HG03521 (cell line): ENCODE results near the gene FAAP20.

ENCODE experiments used
- ATAC-seq: cut with Tn5 transposase; IDR thresholded peaks from one replicate; pipeline ENCODE4 v1.9.1; 2021; ENCODE audit warnings: mild to moderate bottlenecking, moderate library complexity; ENCODE audit not compliant: unreplicated experiment

The FAAP20 gene

GRCh38 chr1:2180297-2181245 is 14.0 kb downstream of the FAAP20 start:
- ATAC-seq: no peak

DNA sequence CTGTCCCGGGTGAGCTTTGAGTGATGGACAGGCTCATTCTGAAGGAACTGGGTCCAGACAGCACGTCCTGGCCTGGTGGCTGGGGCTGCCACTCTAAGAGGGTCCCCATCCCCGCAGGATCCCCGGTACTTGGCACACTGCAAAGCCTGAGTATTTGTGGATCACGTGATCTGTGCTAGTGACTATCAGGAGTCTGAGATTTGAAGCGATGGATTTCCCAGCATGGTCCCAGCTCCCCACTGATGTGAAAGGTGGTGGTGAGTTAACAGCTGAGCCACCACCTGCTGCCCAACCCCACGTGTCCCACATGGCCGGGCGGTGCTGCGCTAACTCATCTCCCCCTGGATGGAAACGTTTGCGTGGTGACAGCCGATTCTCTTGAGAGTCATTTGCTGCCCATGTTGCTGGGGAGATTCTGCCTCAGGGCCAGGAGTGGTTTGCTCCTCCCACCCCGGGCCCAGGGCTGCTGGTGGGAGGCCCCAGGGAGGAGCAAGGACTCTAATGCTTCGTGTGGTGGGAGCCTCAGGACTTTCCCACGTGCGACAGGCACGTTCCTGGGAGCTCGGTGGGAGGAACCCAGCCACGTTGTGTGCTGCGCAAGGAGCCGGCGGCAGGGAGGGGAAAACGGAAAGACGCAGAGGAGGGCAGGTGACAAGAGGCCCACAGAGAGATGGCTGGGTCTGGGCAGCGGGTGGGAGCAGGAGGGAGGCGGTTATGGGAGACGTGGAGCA is 15.1 kb downstream of the FAAP20 start:
- ATAC-seq: no peak

DNA sequence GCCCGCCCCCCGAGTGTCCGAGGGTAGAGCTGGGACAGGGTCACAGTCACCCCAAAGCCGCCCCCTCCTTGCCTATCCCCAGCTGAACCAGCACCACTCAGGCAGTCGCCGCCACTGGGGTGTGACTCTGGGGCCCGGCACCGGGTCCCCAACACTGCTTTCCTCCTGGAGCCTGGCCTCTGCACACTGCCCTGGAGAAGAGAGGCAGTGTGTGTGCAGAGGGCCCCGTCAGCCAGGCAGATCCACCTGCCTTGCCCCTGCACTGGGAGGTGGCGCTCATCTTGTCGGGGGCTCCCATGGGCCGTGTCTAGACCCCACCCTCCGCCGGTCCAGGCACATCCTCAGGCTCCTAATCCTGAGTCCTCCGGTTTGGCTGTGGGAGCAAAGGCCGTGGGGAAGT is 15.7 kb downstream of the FAAP20 start:
- no peak for ATAC-seq

DNA sequence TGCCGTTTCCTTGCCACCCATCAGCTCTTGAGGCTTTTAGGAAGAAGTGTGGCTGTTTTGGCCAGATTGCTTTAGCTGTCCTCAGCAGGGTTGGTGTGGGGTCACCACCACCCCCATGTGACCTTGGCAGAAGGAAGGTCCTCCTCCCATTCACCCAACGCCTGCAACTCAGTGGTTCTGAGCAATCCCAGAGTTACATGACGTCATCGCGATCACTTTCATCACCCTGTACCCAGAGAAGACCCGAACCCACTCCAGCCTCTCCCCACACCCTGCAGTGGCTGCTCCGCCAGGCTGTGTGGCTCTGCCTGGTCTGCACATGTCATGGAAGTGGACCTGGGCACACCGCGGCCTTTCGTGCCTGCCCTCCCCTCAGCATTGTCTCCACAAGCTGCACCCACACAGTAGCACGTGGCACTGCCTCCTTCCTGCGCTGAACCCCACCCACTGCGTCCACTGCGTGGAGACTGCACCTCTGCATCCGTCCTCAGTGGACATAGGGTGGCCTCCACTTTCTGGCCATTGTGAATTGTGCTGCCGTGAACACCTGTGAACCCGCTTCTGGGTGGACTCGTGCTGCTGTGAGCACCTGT is 16.5 kb downstream of the FAAP20 start:
- no peak for ATAC-seq

- no peak for ATAC-seq
Observed at GRCh38 chr1:2177541-2177940, 17.0 kb downstream of the FAAP20 start.

GRCh38 chr1:2176615-2177014 is 18.0 kb downstream of the FAAP20 start:
- no peak for ATAC-seq

- no peak for ATAC-seq
Observed at GRCh38 chr1:2175681-2176454, 18.7 kb downstream of the FAAP20 start.

GRCh38 chr1:2175055-2175414 is 19.5 kb downstream of the FAAP20 start:
- ATAC-seq: no peak

DNA sequence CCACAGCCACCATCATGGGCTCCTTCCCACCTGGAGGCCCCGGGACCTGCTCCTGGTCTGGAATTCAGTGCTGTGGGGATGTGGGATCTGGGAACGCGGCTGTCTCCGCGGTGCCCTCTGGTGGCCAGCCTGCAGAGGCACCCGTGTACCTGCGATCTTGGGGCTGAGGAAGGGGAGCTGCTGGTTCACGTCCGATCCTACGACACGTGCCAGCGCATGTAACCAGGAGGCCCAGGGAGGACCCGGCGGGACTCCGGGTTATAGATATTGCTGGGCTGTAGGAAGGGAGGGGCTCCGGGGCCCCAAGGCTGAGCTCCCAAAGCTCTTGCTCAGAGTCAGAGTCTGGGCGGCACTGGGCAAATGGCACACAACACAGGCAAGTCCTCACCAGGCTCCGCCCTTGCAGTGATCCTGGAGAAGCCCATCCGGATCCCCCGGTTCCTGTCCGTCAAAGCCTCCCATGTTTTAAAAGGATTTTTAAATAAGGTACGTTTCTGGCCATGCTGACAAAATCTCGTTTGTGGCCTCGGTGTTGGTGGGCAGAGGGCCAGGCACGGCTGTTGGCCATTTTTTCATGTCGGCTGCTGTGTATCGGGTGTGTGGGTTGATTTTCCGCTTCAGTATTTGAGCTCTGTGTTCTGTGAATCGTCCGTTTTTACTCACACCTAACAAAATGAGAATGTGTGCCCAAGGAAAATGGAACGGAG is 20.1 kb downstream of the FAAP20 start:
- ATAC-seq: no peak

DNA sequence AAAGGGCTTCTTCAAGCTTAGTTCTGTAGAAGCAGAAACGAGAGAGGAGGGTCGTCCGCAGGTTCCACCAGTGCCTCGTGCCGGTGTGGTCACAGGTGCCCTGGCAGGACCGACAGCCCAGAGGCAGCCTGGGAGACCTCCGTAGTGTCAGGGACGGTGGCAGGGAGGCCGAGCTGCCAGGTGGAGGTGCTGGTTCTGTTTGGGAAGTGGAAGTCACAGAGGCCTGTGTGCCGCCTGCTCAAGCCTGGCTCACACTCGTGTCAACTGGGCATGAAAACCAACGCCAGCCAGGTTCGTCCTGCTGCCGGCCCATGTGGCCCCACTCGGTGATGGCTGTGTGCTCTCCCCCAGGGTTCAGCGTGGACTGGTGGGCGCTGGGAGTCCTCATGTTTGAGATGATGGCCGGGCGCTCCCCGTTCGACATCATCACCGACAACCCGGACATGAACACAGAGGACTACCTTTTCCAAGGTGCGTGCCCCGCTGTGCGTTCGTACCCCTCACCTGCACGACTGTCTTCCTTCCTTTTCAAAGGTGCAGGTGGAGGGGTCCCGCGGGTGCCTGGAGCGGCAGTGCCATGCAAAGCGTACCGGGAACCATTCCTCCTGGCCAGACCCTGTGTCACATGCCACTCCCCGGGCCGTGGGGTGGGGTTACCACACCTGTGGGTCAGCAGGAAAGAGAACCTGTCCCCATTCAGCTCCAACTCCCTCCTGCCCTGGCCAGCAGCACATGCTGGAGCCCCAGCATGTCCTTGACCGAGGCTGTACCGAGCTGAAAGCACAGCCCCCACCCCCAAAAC is 20.8 kb downstream of the FAAP20 start:
- ATAC-seq: no peak

- ATAC-seq: no peak
Observed at GRCh38 chr1:2172551-2173146, 21.9 kb downstream of the FAAP20 start.

DNA sequence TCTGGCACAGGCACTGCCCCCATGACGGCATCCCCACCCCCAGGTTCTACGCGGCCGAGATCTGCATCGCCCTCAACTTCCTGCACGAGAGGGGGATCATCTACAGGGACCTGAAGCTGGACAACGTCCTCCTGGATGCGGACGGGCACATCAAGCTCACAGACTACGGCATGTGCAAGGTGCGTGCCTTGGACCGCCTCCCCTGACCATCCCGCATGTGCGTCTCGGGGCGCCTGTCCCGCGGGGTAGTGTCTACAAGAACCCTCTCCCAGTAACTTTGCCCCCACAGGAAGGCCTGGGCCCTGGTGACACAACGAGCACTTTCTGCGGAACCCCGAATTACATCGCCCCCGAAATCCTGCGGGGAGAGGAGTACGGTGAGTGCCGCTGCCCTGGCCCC is 22.6 kb downstream of the FAAP20 start:
- no peak for ATAC-seq

DNA sequence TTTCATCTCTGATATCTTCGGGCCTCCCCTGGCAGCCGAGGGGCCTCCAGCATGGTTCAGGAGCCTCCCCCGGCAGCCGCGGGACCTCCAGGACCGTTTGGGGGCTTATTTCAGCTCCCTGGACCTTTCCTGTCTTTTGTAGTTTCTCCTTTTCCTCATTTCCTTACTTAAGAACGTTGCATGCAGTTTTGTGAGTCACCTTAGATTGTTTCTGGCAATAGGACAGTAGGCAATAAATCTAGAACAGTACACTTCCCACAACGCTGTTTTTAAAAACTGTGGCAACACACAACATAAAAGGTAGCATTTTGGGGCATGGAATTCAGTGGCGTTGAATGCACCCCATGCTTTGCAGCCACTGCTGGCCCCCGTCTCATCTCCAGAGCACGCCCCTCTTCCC is 24.4 kb downstream of the FAAP20 start:
- ATAC-seq: no peak

DNA sequence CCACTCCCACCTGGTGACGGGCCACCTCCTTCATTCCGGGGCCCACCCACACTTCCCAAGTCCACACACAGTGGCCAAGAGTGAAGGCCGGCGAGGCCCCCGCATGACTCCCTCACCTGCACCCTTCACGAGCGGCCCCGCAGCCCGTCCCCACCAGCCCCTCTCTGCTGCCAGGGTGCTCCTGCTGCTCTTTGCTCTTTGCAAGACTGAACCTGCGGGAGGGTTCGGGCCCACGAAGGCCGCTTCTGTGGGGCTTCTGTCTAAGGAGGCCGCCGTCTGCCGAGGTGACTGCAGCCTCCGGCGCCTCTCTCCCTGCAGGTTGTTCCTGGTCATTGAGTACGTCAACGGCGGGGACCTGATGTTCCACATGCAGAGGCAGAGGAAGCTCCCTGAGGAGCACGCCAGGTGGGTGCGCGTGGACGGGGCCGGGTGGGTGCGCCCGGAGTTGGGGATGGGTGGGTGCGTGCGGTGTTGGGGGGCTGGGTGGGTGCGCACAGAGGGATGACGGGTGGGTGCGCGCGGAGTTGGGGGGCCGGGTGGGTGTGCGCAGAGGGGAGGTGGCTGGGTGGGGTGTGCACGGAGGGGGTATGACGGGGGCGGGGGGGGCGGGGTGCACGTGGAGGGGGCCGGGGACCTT is 25.3 kb downstream of the FAAP20 start:
- no peak for ATAC-seq

GRCh38 chr1:2168535-2168934 is 26.0 kb downstream of the FAAP20 start:
- no peak for ATAC-seq

DNA sequence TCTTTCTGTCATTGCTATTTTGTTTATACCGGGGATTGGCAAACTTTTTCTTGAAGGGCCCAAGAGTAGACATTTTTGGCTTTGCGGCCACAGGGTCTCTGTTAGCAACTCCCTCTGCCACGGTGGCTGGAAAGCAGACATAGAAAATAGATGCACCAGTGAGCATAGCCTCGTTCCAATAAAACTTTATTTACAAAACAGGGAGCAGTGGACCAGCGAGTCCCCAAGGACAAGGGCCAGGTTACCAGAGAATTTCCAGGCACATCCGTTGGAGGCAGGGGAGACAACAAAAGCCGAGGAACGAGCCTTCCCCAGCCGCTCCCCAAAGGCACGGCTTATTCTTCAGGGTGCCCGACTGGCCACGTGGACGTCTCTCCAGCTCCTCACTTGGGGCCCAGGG is 26.5 kb downstream of the FAAP20 start:
- no peak for ATAC-seq

DNA sequence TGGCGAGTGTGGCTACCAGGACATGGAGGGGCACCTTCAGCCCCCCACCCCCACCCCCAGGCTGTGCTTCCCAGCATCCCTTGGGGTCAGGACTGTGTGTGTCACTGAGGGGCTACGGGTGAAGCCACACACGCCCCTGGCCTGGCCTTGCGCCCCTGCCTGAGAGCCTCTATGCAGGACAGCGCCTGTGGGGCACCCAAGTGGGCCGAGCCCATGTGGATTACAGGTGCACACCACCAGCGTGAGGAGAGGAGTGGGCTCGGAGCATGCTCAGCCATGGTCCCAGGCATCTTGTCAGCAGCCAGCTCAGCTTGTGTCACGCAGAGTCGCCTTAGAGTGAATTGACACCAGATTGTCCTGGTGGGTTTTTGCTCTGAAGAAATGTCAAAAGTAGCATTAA is 27.9 kb downstream of the FAAP20 start:
- ATAC-seq: no peak

- ATAC-seq: no peak
Observed at GRCh38 chr1:2166254-2166653, 28.3 kb downstream of the FAAP20 start.

GRCh38 chr1:2165646-2166045 is 28.9 kb downstream of the FAAP20 start:
- ATAC-seq: no peak
